HG03135 (cell line): Measurements from ENCODE around the gene DGKD.

Experiments used
- ATAC-seq: cut with Tn5 transposase; IDR thresholded peaks from one replicate; pipeline ENCODE4 v1.9.1; 2021; ENCODE audit warnings: mild to moderate bottlenecking, moderate library complexity; ENCODE audit not compliant: unreplicated experiment

DGKD gene

GRCh38 chr2:233456111-233456510 is 101.8 kb downstream of the DGKD start:
- ATAC-seq: no peak

GRCh38 chr2:233456934-233457333 is 102.6 kb downstream of the DGKD start:
- no peak for ATAC-seq

- ATAC-seq: no peak
Observed at GRCh38 chr2:233457356-233457755, 103.1 kb downstream of the DGKD start.

GRCh38 chr2:233458031-233458610 is 103.8 kb downstream of the DGKD start:
- no peak for ATAC-seq

GRCh38 chr2:233458826-233459225 is 104.5 kb downstream of the DGKD start:
- ATAC-seq: no peak

GRCh38 chr2:233459426-233459825 is 105.1 kb downstream of the DGKD start:
- ATAC-seq: no peak

GRCh38 chr2:233460726-233461441 is 106.6 kb downstream of the DGKD start:
- no peak for ATAC-seq

- no peak for ATAC-seq
Observed at GRCh38 chr2:233461481-233461891, 107.2 kb downstream of the DGKD start.

GRCh38 chr2:233462202-233462785 is 108.0 kb downstream of the DGKD start:
- no peak for ATAC-seq

- no peak for ATAC-seq
Observed at GRCh38 chr2:233462826-233463470, 108.7 kb downstream of the DGKD start.

GRCh38 chr2:233463586-233463985 is 109.3 kb downstream of the DGKD start:
- no peak for ATAC-seq

- ATAC-seq: no peak
Observed at GRCh38 chr2:233464056-233464455, 109.8 kb downstream of the DGKD start.

- no peak for ATAC-seq
Observed at GRCh38 chr2:233464531-233465240, 110.4 kb downstream of the DGKD start.

- no peak for ATAC-seq
Observed at GRCh38 chr2:233466991-233467603, 112.8 kb downstream of the DGKD start.

GRCh38 chr2:233468047-233468740 is 113.9 kb downstream of the DGKD start:
- ATAC-seq: no peak

GRCh38 chr2:233468741-233469110 is 114.4 kb downstream of the DGKD start:
- no peak for ATAC-seq

- no peak for ATAC-seq
Observed at GRCh38 chr2:233469261-233470010, 115.1 kb downstream of the DGKD start.

GRCh38 chr2:233470011-233470687 is 115.9 kb downstream of the DGKD start:
- ATAC-seq: no peak

GRCh38 chr2:233470839-233471238 is 116.5 kb downstream of the DGKD start:
- ATAC-seq: no peak
